ENCODE measurements around the gene AGAP3.

AGAP3 gene

GRCh38 chr7:151085691-151086620 lies at the start of gene AGAP3:
Gene AGAP3, plus strand, starts transcription at chr7:151086475. Its CDS starts 267 bp downstream, at chr7:151086742.
- no peak for TF ChIP-seq CTCF (IDR thresholded peaks at IDR 0.05)

GRCh38 chr7:151038951-151039849 lies 47.1 kb upstream of the AGAP3 start:
- no peak for TF ChIP-seq CTCF (IDR thresholded peaks at IDR 0.05)

GRCh38 chr7:151039850-151040548 lies 46.3 kb upstream of the AGAP3 start:
- TF ChIP-seq CTCF (IDR thresholded peaks at IDR 0.05) = no peak

GRCh38 chr7:151040616-151041375 lies 45.5 kb upstream of the AGAP3 start:
- TF ChIP-seq CTCF (IDR thresholded peaks at IDR 0.05) = no peak

- TF ChIP-seq CTCF (IDR thresholded peaks at IDR 0.05) = no peak
Observed at GRCh38 chr7:151043959-151044358, 42.3 kb upstream of the AGAP3 start.

- no peak for TF ChIP-seq CTCF (IDR thresholded peaks at IDR 0.05)
Observed at GRCh38 chr7:151045262-151045661, 41.0 kb upstream of the AGAP3 start.
